WTC11 (cell line): Measurements from ENCODE around the gene VAMP2. TPM values are rescaled to one million over a fixed set of nuclear protein-coding genes. Genes with fewer than 3 reads are reported as not detected.
A peak's percentile ranks its signal among the peaks of the same experiment; 100 is the strongest.

Experiments
- ATAC-seq: fragments of 200-7000 bp; cut with Tn5 transposase; 2 replicates; pipeline ENCODE4 v1.10.0; 2021; ENCODE audit warnings: mild to moderate bottlenecking, moderate library complexity
- CTCF ChIA-PET: fragments of 300-600 bp; sonication (Branson Sonifier 250); formaldehyde crosslinking; loops from one replicate; lab custom pipeline; 2021; ENCODE audit warnings: antibody characterized with exemption; lab: Charles Lee
- POLR2A ChIA-PET: fragments of 350-600 bp; sonication (Branson Sonifier 250); formaldehyde crosslinking; loops from one replicate; lab custom pipeline; 2021; ENCODE audit warnings: antibody characterized with exemption; lab: Charles Lee
- DNase-seq: peaks from one replicate; pipeline ENCODE4 v3.0.0; 2021; ENCODE audit warnings: low spot score
- H3K27ac Mint-ChIP-seq: 2 replicates; pipeline ENCODE4 v1.8.0; 2021; ENCODE audit warnings: mixed read lengths
- H3K27me3 Mint-ChIP-seq: 2 replicates; pipeline ENCODE4 v1.8.0; 2021; ENCODE audit warnings: low read depth, mild to moderate bottlenecking, moderate library complexity, mixed read lengths
- H3K36me3 Mint-ChIP-seq: 2 replicates; pipeline ENCODE4 v1.8.0; 2021; ENCODE audit warnings: mixed read lengths
- H3K4me1 Mint-ChIP-seq: 2 replicates; pipeline ENCODE4 v1.8.0; 2022; ENCODE audit warnings: mixed read lengths
- H3K4me3 Mint-ChIP-seq: 2 replicates; pipeline ENCODE4 v1.8.0; 2021; ENCODE audit warnings: mild to moderate bottlenecking, moderate library complexity, mixed read lengths
- H3K9me3 Mint-ChIP-seq: 2 replicates; pipeline ENCODE4 v1.8.0; 2021; ENCODE audit warnings: mixed read lengths
- AFF4 ChIP-seq: sonication (generic); formaldehyde crosslinking; IDR thresholded peaks from 2 replicates; pipeline ENCODE4 v1.8.1; 2023; ENCODE audit warnings: mild to moderate bottlenecking, missing genetic modification reagents, borderline replicate concordance
- FOXP1 ChIP-seq: sonication (generic); formaldehyde crosslinking; IDR thresholded peaks from 2 replicates; pipeline ENCODE4 v1.8.0; 2022; ENCODE audit warnings: missing genetic modification reagents, mild to moderate bottlenecking, moderate library complexity, borderline replicate concordance
- HMGA2 ChIP-seq: fragments of 250-450 bp; sonication (Bioruptor Pico); IDR thresholded peaks from 2 replicates; pipeline ENCODE4 v1.4.0; 2021; ENCODE audit warnings: mild to moderate bottlenecking, moderate library complexity
- IRF1 ChIP-seq: sonication (generic); formaldehyde crosslinking; IDR thresholded peaks from 2 replicates; pipeline ENCODE4 v1.8.0; 2023; ENCODE audit warnings: missing genetic modification reagents
- MAX ChIP-seq: sonication (generic); formaldehyde crosslinking; IDR thresholded peaks from 2 replicates; pipeline ENCODE4 v1.8.0; 2022; ENCODE audit warnings: mild to moderate bottlenecking, missing genetic modification reagents
- MXD4 ChIP-seq: fragments of 250-450 bp; sonication (Bioruptor Pico); IDR thresholded peaks from 2 replicates; pipeline ENCODE4 v1.8.0; 2021; ENCODE audit warnings: mild to moderate bottlenecking, moderate library complexity, borderline replicate concordance
- MYBL2 ChIP-seq: sonication (generic); formaldehyde crosslinking; IDR thresholded peaks from 2 replicates; pipeline ENCODE4 v1.8.1; 2023; ENCODE audit warnings: mild to moderate bottlenecking, moderate library complexity, missing genetic modification reagents
- NFATC4 ChIP-seq: fragments of 250-450 bp; sonication (Bioruptor Pico); IDR thresholded peaks from 2 replicates; pipeline ENCODE4 v1.9.0; 2021; ENCODE audit warnings: mild to moderate bottlenecking
- NR3C1 ChIP-seq: sonication (generic); formaldehyde crosslinking; conservative IDR thresholded peaks from 2 replicates; pipeline ENCODE4 v1.8.1; 2023; ENCODE audit warnings: low read depth, mild to moderate bottlenecking, missing genetic modification reagents
- RORB ChIP-seq: fragments of 250-450 bp; sonication (Bioruptor Pico); IDR thresholded peaks from 2 replicates; pipeline ENCODE4 v1.9.0; 2021; ENCODE audit warnings: mild to moderate bottlenecking
- SOX15 ChIP-seq: fragments of 250-450 bp; sonication (Bioruptor Pico); IDR thresholded peaks from 2 replicates; pipeline ENCODE4 v1.9.0; 2021; ENCODE audit warnings: mild to moderate bottlenecking
- SP1 ChIP-seq: sonication (generic); formaldehyde crosslinking; conservative IDR thresholded peaks from 2 replicates; pipeline ENCODE4 v1.8.1; 2022; ENCODE audit warnings: missing genetic modification reagents
- TEAD4 ChIP-seq: sonication (generic); formaldehyde crosslinking; IDR thresholded peaks from 2 replicates; pipeline ENCODE4 v1.8.0; 2022; ENCODE audit warnings: mild to moderate bottlenecking, missing genetic modification reagents
- ZNF281 ChIP-seq: sonication (generic); formaldehyde crosslinking; IDR thresholded peaks from 2 replicates; pipeline ENCODE4 v1.8.0; 2023; ENCODE audit warnings: mild to moderate bottlenecking, missing genetic modification reagents
- ZNF416 ChIP-seq: fragments of 250-450 bp; sonication (Bioruptor Pico); IDR thresholded peaks from 2 replicates; pipeline ENCODE4 v1.9.0; 2021; ENCODE audit warnings: mild to moderate bottlenecking, inconsistent platforms
- ZNF423 ChIP-seq: fragments of 250-450 bp; sonication (Bioruptor Pico); IDR thresholded peaks from 2 replicates; pipeline ENCODE4 v2.1.2; 2022; ENCODE audit warnings: mild to moderate bottlenecking, moderate library complexity
- ZNF512 ChIP-seq: sonication (generic); formaldehyde crosslinking; IDR thresholded peaks from 2 replicates; pipeline ENCODE4 v1.8.1; 2022; ENCODE audit warnings: missing genetic modification reagents, borderline replicate concordance
- ZNF532 ChIP-seq: fragments of 250-450 bp; sonication (Bioruptor Pico); IDR thresholded peaks from 2 replicates; pipeline ENCODE4 v1.9.0; 2021; ENCODE audit warnings: mild to moderate bottlenecking, borderline replicate concordance
- total RNA-seq: library from RNA; stranded (reverse); gene quantifications from 3 replicates; pipeline ENCODE4 v1.2.3, GENCODE V29; 2021

Gene VAMP2
- total RNA-seq, 1 experiment from 2014 or later: 27.4 TPM

GRCh38 chr17:8176197-8176940, 13.6 kb upstream of the VAMP2 start, which contains the start of gene TMEM107 (continued):
- no peak for TF ChIP-seq ZNF532 (CRISPR knock-in tag)
- TF ChIP-seq ZNF423 (CRISPR knock-in tag): no peak
- TF ChIP-seq MXD4 (CRISPR knock-in tag): no peak
- peak; percentile 79; the same call in 1 of the 2 replicates for TF ChIP-seq MYBL2
- no peak for TF ChIP-seq HMGA2 (CRISPR knock-in tag)
- peak; percentile 18; the same call in 1 of the 2 replicates for TF ChIP-seq FOXP1 (CRISPR knock-in tag)
- no peak for TF ChIP-seq TEAD4 (CRISPR knock-in tag)
- no peak for TF ChIP-seq ZNF512 (CRISPR knock-in tag)
- no peak for TF ChIP-seq RORB (CRISPR knock-in tag)
- TF ChIP-seq NFATC4 (CRISPR knock-in tag): no peak
- peak; percentile 69 for TF ChIP-seq SP1 (CRISPR knock-in tag)
- no peak for TF ChIP-seq NR3C1 (CRISPR knock-in tag)
- TF ChIP-seq SOX15 (CRISPR knock-in tag): no peak
- TF ChIP-seq MAX (CRISPR knock-in tag): peak; percentile 72
- no peak for TF ChIP-seq ZNF416 (CRISPR knock-in tag)

- DNase-seq (no peak), ATAC-seq (peak; percentile 9)
- peaks cover 31% of the 10 kb centered on the region for H3K4me1 Mint-ChIP-seq
- ChIA-PET POLR2A (interaction anchor here (1.2 kb wide), 1 partner anchor 17 kb away, joined by 3 read pairs; no protein-coding TSS in a partner anchor), CTCF (interaction anchor here (0.6 to 1.3 kb wide), 2 partner anchors 12 to 66 kb away, joined by 3 read pairs; no protein-coding TSS in a partner anchor)
- H3K36me3 Mint-ChIP-seq: no peaks in the 10 kb centered on the region
- H3K9me3 Mint-ChIP-seq: no peaks in the 10 kb centered on the region
- peak overlapping the region; percentile 85 for H3K4me3 Mint-ChIP-seq
- H3K27me3 Mint-ChIP-seq: no peaks in the 10 kb centered on the region
- no peak for TF ChIP-seq ZNF281 (CRISPR knock-in tag)
- no peak for TF ChIP-seq AFF4 (CRISPR knock-in tag)
- TF ChIP-seq MXD4 (CRISPR knock-in tag): no peak
- TF ChIP-seq IRF1 (CRISPR knock-in tag): no peak
- peak overlapping the region; percentile 91 for H3K27ac Mint-ChIP-seq
Observed at GRCh38 chr17:8175795-8176196, 13.0 kb upstream of the VAMP2 start.
